ENCODE results near the gene SLC39A8. TPM values are rescaled to one million over a fixed set of nuclear protein-coding genes. Genes with fewer than 3 reads are reported as not detected.

Gene SLC39A8
- total RNA-seq, 4 donors from 2014 or later: 9.4 to 38.6 (median 14.4) TPM

- Histone ChIP-seq H3K27me3 (no peaks in the 10 kb centered on the region), H3K4me1 (no peaks in the 10 kb centered on the region), H3K4me3 (no peak overlapping the region), H3K27ac (no peak overlapping the region), H3K36me3 (no peaks in the 10 kb centered on the region), H3K9me3 (no peaks in the 10 kb centered on the region)
- no peak for DNase-seq
- intact Hi-C loops (cut with DNase I; ENCODE audit: low total_unique reads): no loop called here
- TF ChIP-seq CTCF (IDR thresholded peaks at IDR 0.05) (peak in 2 of 4 experiments; percentile 14 to 33), POLR2A (IDR thresholded peaks at IDR 0.05) (no peak)
These were observed 45.8 kb downstream of the SLC39A8 start for GRCh38 chr4:102299354-102300107.

- no peaks in the 10 kb centered on the region for H3K9me3 ChIP-seq
- H3K27ac ChIP-seq: no peak overlapping the region
- no peaks in the 10 kb centered on the region for H3K27me3 ChIP-seq
- TF ChIP-seq CTCF (IDR thresholded peaks at IDR 0.05) (no peak), POLR2A (IDR thresholded peaks at IDR 0.05) (no peak)
- no peaks in the 10 kb centered on the region for H3K4me1 ChIP-seq
- intact Hi-C loops (cut with DNase I; ENCODE audit: low total_unique reads): no loop called here
- no peak overlapping the region for H3K4me3 ChIP-seq
- no peaks in the 10 kb centered on the region for H3K36me3 ChIP-seq
- DNase-seq: no peak
These were observed 46.6 kb downstream of the SLC39A8 start for GRCh38 chr4:102298716-102299115.

- intact Hi-C loops (cut with DNase I; ENCODE audit: low total_unique reads): no loop called here
These were observed 50.0 kb downstream of the SLC39A8 start for GRCh38 chr4:102295153-102295862.

GRCh38 chr4:102288497-102288896, 56.8 kb downstream of the SLC39A8 start:
- H3K4me3 ChIP-seq: no peak overlapping the region
- H3K27ac ChIP-seq: no peak overlapping the region
- no peaks in the 10 kb centered on the region for H3K4me1 ChIP-seq
- intact Hi-C loops (cut with DNase I; ENCODE audit: low total_unique reads): no loop called here
- H3K9me3 ChIP-seq: no peaks in the 10 kb centered on the region
- DNase-seq: no peak
- no peaks in the 10 kb centered on the region for H3K36me3 ChIP-seq
- no peaks in the 10 kb centered on the region for H3K27me3 ChIP-seq
- TF ChIP-seq CTCF (IDR thresholded peaks at IDR 0.05): no peak

More at GRCh38 chr4:102295153-102295862, 50.0 kb downstream of the SLC39A8 start:
- no peak for DNase-seq
- H3K27me3 ChIP-seq: no peaks in the 10 kb centered on the region
- H3K9me3 ChIP-seq: no peaks in the 10 kb centered on the region
- H3K4me3 ChIP-seq: no peak overlapping the region
- no peak overlapping the region for H3K27ac ChIP-seq
- TF ChIP-seq POLR2A (IDR thresholded peaks at IDR 0.05) (no peak), CTCF (IDR thresholded peaks at IDR 0.05) (no peak)
- no peaks in the 10 kb centered on the region for H3K4me1 ChIP-seq
- no peaks in the 10 kb centered on the region for H3K36me3 ChIP-seq

- no peaks in the 10 kb centered on the region for H3K36me3 ChIP-seq
- intact Hi-C loops (cut with DNase I; ENCODE audit: low total_unique reads): no loop called here
- TF ChIP-seq POLR2A (IDR thresholded peaks at IDR 0.05): no peak
- no peak for TF ChIP-seq CTCF (IDR thresholded peaks at IDR 0.05)
These were observed 59.5 kb downstream of the SLC39A8 start for GRCh38 chr4:102285831-102286230.

More at GRCh38 chr4:102285831-102286230, 59.5 kb downstream of the SLC39A8 start:
- H3K4me1 ChIP-seq: no peaks in the 10 kb centered on the region
- no peak overlapping the region for H3K4me3 ChIP-seq
- H3K27ac ChIP-seq: no peak overlapping the region
- DNase-seq: no peak
- no peaks in the 10 kb centered on the region for H3K9me3 ChIP-seq
- no peaks in the 10 kb centered on the region for H3K27me3 ChIP-seq

Measured in uterus (tissue), 4 donors.